ENCODE measurements around the gene LRRC37A3.
"Not testable (repeated sequence)": the region's sequence is repeated elsewhere in the genome, so short reads cannot be mapped to it uniquely, and the experiment has no call there.

DNA sequence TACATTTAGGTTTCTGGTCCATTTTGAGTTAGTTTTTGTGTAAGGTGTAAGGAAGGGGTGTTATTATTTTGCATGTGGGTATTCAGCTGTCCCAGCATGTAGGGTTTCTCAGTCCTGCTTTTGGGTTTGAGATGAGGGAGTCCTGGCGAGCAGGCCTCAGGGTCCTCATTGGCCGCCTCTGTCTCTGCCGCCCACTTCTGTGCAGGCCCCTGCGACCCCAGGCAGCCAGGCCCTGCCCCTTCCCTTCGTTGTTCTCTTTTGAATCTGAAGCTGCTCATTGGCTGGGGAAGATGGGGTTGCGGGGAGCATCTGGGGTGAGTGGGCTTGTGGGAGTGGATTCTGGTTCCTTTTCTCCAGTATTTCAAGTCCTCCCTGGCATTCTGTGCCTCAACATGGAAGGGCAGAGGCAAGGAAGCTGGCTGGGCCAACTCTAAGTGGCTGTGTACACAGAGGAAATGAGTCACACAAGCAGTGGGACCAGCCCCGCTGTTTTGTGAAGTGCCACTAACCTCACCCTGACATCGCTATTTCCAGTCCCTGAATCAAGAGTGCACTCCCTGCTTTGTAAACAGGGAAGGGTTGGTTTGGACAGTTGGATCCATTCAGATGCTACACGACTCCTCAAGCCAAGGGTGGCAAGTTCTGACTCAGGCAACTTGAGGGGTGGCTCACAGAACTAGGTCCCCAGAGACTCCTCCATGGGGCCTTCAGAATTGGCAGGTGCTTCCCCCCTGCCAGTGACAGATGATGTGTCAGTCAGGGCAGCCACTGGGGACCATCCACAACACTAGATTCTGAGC, 110.9 kb downstream of the LRRC37A3 start:
- not testable (repeated sequence) for TF ChIP-seq CTCF, POLR2A (IDR thresholded peaks at IDR 0.05)

Data from right lobe of liver (tissue), 4 donors.